ENCODE measurements around the gene WIPI1.
"Not testable (repeated sequence)": the region's sequence is repeated elsewhere in the genome, so short reads cannot be mapped to it uniquely, and the experiment has no call there.

WIPI1 gene

GRCh38 chr17:68413597-68414560 lies 43.4 kb downstream of the WIPI1 start:
- DNase-seq (ENCODE audit: low spot score), result peak; percentile 60

GRCh38 chr17:68407656-68408055 lies 49.6 kb downstream of the WIPI1 start:
- DNase-seq (ENCODE audit: low spot score), result not testable (repeated sequence)

DNA sequence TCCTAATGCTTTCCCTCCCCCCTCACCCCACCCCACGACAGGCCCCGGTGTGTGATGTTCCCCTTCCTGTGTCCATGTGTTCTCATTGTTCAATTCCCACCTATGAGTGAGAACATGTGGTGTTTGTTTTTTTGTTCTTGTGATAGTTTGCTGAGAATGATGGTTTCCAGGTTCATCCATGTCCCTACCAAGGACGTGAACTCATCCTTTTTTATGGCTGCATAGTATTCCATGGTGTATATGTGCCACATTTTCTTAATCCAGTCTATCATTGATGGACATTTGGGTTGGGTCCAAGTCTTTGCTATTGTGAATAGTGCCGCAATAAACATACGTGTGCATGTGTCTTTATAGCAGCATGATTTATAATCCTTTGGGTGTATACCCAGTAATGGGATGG lies 53.5 kb downstream of the WIPI1 start:
- not testable (repeated sequence) for DNase-seq (ENCODE audit: low spot score)

DNA sequence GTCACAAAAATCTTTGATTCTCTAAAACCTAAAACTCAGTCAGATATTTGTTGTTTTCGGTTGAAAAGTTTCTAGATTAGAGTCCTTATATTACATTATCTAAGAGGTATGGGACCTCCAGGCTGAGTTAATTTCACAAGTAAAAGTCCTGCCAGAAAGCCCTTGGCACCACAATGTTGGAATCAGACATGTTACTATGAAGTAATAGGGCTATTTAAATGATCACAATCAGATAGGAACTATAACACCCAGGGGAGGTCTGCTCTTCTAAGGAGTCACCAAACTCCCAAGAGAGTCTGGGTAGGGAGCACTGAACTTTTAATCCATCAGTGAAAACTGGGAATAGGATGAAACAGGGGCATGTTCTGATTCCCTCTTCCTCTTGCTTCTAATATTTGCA lies 54.2 kb downstream of the WIPI1 start:
- DNase-seq (ENCODE audit: low spot score), result no peak

- no peak for DNase-seq (ENCODE audit: low spot score)
Measured at GRCh38 chr17:68401288-68401687, 56.0 kb downstream of the WIPI1 start.

DNA sequence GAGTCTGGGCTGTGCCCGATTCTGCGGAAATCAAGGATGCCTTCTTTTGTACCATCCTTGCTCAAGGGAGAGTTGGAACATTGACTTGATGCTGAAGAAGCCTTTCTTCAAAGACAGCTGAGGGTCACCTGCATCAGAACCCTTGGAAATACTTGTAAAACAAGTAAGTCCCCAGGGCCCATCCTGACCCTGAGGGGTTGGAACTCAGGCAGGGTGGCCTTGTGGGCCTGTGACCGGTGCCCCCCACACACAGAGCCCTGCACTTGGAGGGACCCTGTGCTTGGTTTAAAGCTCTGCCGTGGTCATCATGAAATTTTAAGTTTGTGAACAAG lies 56.9 kb downstream of the WIPI1 start:
- DNase-seq (ENCODE audit: low spot score), result no peak

GRCh38 chr17:68399638-68400403 lies 57.5 kb downstream of the WIPI1 start:
- no peak for DNase-seq (ENCODE audit: low spot score)

DNA sequence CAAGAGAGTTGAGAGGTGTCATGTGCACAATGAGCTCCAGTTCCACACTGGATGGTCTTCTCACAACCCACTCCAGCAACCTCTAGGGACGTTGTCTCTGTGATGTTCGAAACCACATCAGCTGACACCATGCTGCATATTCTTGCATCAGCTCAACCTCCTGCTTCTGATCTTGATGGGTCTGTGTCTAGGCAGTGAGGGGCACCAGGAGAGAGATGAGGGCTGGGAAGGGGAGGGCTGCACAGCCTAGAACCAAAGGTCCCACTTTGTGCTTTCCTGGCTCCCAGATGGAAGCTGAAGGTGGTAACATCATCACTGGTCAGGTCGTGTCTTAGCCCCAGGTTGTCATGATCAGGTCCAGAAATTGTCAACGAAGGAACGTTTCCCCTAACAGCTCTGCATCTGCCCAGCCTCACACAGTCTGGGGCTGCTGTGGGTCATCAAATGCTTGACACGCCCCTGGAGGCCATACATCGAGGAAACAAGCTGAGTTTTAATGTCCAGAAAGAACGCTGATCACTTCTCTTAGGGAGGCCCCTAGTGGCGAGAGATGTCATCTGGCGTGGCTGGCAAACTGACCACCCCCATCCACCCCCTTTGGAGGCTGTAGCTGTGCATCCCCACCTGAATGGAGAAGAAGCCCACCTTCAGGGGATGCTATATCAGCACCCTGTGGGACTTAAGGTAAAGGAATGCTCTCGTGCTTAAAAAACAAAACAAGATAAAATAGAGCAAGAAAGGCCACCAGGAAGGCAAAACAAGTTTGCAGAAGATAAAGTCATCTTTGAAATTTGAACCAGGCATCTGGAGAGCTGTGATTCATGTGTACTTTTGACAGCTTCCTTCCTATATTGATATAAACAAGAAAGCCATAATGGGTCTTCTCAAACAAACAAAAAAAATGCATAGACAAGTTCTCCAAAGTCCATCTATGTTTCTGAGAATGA lies 58.3 kb downstream of the WIPI1 start:
- DNase-seq (ENCODE audit: low spot score), result peak; percentile 9

GRCh38 chr17:68397108-68397536 lies 60.2 kb downstream of the WIPI1 start:
- DNase-seq (ENCODE audit: low spot score), result no peak

DNA sequence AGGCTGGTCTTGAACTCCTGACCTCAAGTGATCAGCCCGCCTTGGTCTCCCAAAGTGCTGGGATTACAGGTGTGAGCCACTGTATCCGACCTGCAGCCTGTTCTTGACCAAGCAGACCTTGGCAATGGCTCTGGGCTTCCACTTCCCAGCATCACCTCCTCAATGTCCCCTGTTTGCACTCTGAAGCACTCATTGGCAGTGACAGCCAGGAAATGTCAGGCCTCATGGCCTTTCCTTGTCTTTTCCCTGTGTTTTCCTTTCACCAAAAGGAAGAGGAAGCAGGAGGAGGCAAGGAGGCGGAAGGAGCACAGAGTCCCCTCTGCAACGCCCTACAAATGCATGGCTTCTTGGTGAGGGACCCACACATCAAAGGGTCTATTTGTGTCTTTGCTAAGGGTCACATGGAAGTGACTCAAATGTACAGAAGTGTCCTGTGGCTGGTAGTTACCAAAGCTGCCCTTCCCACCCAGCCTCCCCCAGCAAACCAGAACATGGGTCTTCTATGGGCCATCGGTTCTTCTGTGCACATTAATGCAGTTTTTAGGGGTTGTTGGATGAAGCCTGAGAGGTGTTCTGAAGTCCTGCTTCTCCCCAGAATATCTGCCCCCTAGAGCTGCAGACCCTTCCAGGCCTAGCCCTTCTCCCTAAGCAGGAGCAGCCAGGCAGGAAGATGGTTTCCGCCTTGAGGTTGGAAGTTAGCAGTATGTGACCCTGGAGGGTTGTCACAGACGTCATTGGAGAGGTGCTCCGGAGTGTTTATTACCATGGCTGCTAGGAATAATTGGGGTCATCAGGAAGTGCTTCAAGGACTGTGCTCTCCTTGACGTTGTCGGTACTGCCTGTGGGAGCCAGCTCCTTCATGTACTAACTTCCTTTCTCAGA lies 60.8 kb downstream of the WIPI1 start:
- no peak for DNase-seq (ENCODE audit: low spot score)

DNA sequence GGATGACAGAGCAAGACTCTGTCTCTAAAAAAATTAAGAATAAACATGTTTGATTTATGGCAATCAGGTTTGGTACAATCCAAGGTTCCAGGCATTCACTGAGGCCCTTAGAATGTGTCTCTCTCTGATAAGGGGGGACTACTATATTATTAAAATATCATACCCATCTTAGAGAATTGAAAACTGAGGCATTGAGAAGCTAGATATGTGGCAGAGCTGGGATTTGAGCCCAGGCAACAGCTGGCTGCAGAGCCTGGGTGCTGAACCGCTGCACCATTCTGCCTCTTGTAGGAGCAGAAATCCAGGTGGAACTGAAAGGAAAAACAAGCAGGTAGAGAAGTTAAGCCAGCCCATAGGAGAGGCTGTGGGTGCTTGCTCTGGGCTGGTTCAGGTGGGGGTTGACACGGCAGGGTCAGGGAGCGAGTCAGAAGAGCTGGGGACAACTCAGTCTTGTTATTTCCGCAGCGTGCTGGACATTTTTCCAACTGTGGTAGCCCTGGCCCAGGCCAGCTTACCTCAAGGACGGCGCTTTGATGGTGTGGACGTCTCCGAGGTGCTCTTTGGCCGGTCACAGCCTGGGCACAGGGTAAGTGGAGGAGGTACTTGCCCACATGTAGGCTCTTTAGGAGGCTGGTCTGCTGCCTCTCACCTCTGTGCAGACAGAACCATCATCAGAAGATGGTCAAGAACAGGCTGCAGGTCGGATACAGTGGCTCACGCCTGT lies 62.5 kb downstream of the WIPI1 start:
- no peak for DNase-seq (ENCODE audit: low spot score)

- no peak for DNase-seq (ENCODE audit: low spot score)
Measured at GRCh38 chr17:68391561-68392268, 65.6 kb downstream of the WIPI1 start.

- DNase-seq (ENCODE audit: low spot score), result no peak
Measured at GRCh38 chr17:68390888-68391545, 66.3 kb downstream of the WIPI1 start.

DNA sequence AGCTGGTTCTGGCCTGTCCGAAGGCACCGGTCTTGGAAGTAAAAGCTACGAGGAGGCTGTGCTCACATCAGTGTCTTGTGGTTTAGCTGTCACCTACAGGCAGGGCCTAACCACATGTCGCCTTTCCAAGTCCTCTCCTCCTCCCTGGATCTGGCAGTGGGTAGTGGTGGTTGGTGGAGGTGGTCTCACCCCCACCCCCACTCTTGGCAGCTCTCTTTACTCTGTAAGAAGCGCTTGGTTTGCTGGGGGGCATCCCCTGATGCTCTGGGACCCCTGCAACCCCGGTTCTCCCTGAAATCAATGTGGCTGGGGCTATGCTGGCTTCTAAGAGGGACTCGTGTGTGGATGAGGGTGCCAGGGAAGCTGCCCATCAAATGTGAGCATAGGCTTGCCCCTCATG lies 68.3 kb downstream of the WIPI1 start:
- no peak for DNase-seq (ENCODE audit: low spot score)

GRCh38 chr17:68387435-68388218 lies 69.7 kb downstream of the WIPI1 start:
- DNase-seq (ENCODE audit: low spot score), result no peak

DNA sequence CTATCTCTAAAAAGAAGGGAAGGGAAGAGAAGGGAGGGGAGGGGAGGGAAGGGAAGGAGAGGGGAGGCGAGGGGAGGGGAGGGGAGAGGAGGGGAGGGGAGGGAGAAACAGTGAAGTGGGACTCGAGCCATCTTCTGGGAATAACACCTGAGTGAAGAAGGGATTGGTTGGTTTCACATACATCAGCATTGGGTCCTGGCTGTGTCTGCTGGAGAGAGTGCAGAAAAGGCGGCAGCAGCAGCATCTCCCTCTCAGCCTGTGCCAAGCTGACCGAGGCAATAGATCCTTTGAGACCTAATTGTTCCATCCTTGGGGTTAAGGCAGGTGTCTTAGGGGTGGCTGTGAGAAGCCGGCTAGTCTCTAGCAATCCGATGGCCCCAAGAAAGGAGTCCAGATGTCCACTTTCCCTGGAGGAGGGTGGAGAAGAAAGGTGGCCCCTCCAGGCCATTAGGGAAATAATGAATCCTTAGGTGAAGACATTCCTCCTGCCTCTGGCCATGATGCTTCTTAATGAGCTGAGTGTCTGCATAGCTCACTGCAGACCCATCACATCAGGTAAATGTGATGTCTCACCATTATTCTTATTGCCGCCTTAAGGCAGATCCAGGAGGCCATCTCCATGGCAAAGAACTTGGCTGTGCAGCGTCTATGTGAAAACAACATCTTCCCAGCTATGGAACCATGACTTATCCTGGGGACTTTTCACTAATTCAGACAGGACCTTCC lies 71.6 kb downstream of the WIPI1 start:
- no peak for DNase-seq (ENCODE audit: low spot score)

GRCh38 chr17:68384941-68385340 lies 72.4 kb downstream of the WIPI1 start:
- no peak for DNase-seq (ENCODE audit: low spot score)

- no peak for DNase-seq (ENCODE audit: low spot score)
Measured at GRCh38 chr17:68384471-68384870, 72.8 kb downstream of the WIPI1 start.

Measured in CD4-positive, alpha-beta T cell treated with Interleukin-6 at 100 ng/mL for 8 hours (primary cell).